Measurements from ENCODE around the gene PANX1.

PANX1 gene

DNA sequence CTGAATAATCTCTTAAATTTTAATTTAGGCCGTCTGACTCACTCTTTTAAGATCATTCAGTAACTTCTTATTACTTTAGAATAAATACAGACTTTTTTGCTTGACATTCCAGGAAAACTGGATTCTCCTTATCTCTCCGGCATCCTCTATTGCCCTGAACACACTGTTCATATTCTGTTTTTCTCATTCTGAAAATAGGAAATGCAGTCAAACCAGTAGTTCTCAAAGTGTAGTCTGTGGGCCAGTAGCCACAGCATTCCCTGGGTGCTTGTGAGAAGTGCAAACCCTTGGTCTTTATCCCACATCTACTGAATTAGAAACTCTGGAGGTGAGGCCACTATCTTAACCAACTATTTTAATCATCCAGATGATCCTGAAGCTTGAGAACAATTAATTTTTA is 84.3 kb downstream of the PANX1 start:
- WGBS, 2 experiments (ENCODE audit: insufficient coverage in 2 of 2) = 71 to 100% methylated on average over 1 of the region's 2 CpGs
- H3K9me3 ChIP-seq (ENCODE audit: control insufficient read depth, low read length) = no peaks in the 10 kb centered on the region
- no peak overlapping the region for H3K27ac ChIP-seq (ENCODE audit: low read depth, low read length, severe bottlenecking)
- no peak overlapping the region for H3K4me3 ChIP-seq (ENCODE audit: extremely low read depth, insufficient read depth, low read length, poor library complexity, severe bottlenecking)
- no peaks in the 10 kb centered on the region for H3K36me3 ChIP-seq (ENCODE audit: control insufficient read depth, insufficient read depth, low read length)
- no peaks in the 10 kb centered on the region for H3K4me1 ChIP-seq (ENCODE audit: control insufficient read depth, insufficient read depth, low read length, poor library complexity, severe bottlenecking)

DNA sequence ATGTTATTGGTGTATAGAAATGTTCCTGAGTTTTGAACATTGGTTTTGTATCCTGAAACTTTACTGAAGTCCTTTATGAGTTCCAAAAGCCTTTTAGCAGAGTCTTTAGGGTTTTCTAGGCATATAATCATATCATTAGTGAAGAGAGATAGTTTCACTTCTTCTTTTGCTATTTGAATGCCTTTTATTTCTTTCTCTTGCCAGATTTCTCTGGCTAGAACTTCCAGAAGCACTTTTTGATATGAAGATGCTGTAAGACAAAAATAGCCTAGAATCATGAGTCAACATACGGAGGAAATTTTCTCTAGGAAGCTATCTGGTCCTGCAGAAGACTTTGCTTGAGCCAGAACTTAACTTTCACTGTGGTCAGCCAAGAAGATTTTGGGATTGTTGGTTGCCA is 89.1 kb downstream of the PANX1 start:
- H3K4me1 ChIP-seq (ENCODE audit: control insufficient read depth, insufficient read depth, low read length, poor library complexity, severe bottlenecking) = no peaks in the 10 kb centered on the region
- 91% methylated on average over 1 of the region's 1 CpG; no CpG with 5 or more reads in 1 of the 2 experiments for WGBS, 2 experiments (ENCODE audit: insufficient coverage in 2 of 2)
- H3K36me3 ChIP-seq (ENCODE audit: control insufficient read depth, insufficient read depth, low read length) = no peaks in the 10 kb centered on the region

DNA sequence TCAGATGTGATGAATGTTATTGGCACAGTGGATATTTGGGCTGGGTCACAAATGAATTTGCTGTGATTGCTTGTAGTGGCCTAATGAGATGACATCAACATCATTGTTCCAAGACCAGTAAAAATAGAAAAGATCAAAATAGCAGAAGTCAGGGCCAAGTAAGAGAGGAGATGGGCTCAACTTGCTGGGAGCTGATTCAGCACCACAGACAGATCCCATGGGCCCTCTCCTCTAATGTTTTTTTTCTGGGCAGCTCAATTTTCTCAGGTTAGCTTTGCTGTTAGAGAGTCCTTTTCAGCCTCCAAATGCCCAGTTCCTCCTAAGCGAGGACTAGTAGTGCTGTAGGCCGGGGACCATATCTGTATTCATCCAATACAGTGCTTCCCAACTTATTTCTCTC is 89.7 kb downstream of the PANX1 start:
- no peaks in the 10 kb centered on the region for H3K4me1 ChIP-seq (ENCODE audit: control insufficient read depth, insufficient read depth, low read length, poor library complexity, severe bottlenecking)
- no CpG with 5 or more reads among the region's 2 CpGs for WGBS, 2 experiments (ENCODE audit: insufficient coverage in 2 of 2)

More for the DNA sequence above, 89.1 kb downstream of the PANX1 start:
- peaks cover 11% of the 10 kb centered on the region for H3K9me3 ChIP-seq (ENCODE audit: control insufficient read depth, low read length)
- no peak overlapping the region for H3K27ac ChIP-seq (ENCODE audit: low read depth, low read length, severe bottlenecking)
- no peak overlapping the region for H3K4me3 ChIP-seq (ENCODE audit: extremely low read depth, insufficient read depth, low read length, poor library complexity, severe bottlenecking)

DNA sequence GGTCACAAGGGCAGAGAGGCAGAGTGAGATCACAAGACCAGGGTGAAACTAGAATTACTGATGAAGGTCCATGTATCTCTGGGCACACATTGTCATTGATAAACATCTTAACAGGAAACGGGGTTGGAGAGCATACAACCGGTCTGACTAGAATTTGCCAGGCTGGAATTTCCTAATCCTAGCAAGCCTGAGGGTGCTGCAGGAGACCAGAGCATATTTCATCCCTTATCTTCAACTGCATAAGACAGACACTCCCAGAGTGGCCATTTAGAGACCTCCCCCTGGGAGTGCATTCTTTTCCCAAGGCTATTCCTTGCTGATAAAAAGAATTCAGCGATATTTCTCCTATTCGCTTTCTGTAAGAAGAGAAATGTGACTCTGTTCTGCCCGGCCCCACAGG is 91.1 kb downstream of the PANX1 start:
- 89 to 94% methylated on average over 2 to 5 of the region's 5 CpGs for WGBS, 2 experiments (ENCODE audit: insufficient coverage in 2 of 2)

More for the DNA sequence above, 89.7 kb downstream of the PANX1 start:
- no peak overlapping the region for H3K4me3 ChIP-seq (ENCODE audit: extremely low read depth, insufficient read depth, low read length, poor library complexity, severe bottlenecking)
- H3K36me3 ChIP-seq (ENCODE audit: control insufficient read depth, insufficient read depth, low read length) = no peaks in the 10 kb centered on the region
- peaks cover 11% of the 10 kb centered on the region for H3K9me3 ChIP-seq (ENCODE audit: control insufficient read depth, low read length)
- no peak overlapping the region for H3K27ac ChIP-seq (ENCODE audit: low read depth, low read length, severe bottlenecking)

DNA sequence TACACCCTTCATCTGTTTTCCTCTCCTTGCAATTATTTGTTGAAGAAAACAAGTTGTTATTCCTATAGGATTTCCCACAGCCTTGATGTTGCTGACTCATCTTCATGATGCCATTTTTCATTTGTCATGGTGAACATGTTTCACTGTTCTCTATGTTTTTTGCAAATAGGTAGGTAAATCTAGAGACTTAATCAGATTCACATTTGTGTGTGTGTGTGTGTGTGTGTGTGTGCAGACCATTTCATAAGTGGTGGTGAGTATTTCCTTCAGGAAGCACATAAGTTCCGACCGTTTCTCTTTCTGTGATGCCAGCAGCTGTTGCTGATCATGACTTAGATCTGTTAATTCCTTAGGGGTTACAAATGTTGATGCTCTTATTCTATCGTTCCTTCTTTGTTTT is 95.4 kb downstream of the PANX1 start:
- no peak overlapping the region for H3K4me3 ChIP-seq (ENCODE audit: extremely low read depth, insufficient read depth, low read length, poor library complexity, severe bottlenecking)
- WGBS, 2 experiments (ENCODE audit: insufficient coverage in 2 of 2) = no CpG with 5 or more reads among the region's 3 CpGs
- no peaks in the 10 kb centered on the region for H3K36me3 ChIP-seq (ENCODE audit: control insufficient read depth, insufficient read depth, low read length)
- H3K4me1 ChIP-seq (ENCODE audit: control insufficient read depth, insufficient read depth, low read length, poor library complexity, severe bottlenecking) = no peaks in the 10 kb centered on the region
- no peak overlapping the region for H3K27ac ChIP-seq (ENCODE audit: low read depth, low read length, severe bottlenecking)
- H3K9me3 ChIP-seq (ENCODE audit: control insufficient read depth, low read length) = peaks cover 5% of the 10 kb centered on the region

More for the DNA sequence above, 91.1 kb downstream of the PANX1 start:
- Histone ChIP-seq H3K36me3 (ENCODE audit: control insufficient read depth, insufficient read depth, low read length) (no peaks in the 10 kb centered on the region), H3K4me3 (ENCODE audit: extremely low read depth, insufficient read depth, low read length, poor library complexity, severe bottlenecking) (no peak overlapping the region), H3K9me3 (ENCODE audit: control insufficient read depth, low read length) (peaks cover 11% of the 10 kb centered on the region), H3K27ac (ENCODE audit: low read depth, low read length, severe bottlenecking) (no peak overlapping the region), H3K4me1 (ENCODE audit: control insufficient read depth, insufficient read depth, low read length, poor library complexity, severe bottlenecking) (no peaks in the 10 kb centered on the region)
